ENCODE measurements around the gene NTN4. TPM values are rescaled to one million over a fixed set of nuclear protein-coding genes. Genes with fewer than 3 reads are reported as not detected.
A peak's percentile ranks its signal among the peaks of the same experiment; 100 is the strongest.
"Not testable (repeated sequence)": the region's sequence is repeated elsewhere in the genome, so short reads cannot be mapped to it uniquely, and the experiment has no call there.

The NTN4 gene
- total RNA-seq, 1 donor = 135 TPM

GRCh38 chr12:95672166-95672565, 118.4 kb downstream of the NTN4 start:
- no peak for DNase-seq (ENCODE audit: low read depth)
- no peak overlapping the region for H3K4me3 ChIP-seq (ENCODE audit: low read depth, low read length)
- no peak for TF ChIP-seq CTCF (IDR thresholded peaks at IDR 0.05; ENCODE audit: insufficient read depth, low read depth, low read length)

- no peak for DNase-seq (ENCODE audit: low read depth)
- TF ChIP-seq CTCF (IDR thresholded peaks at IDR 0.05; ENCODE audit: insufficient read depth, low read depth, low read length) = no peak
- no peak overlapping the region for H3K4me3 ChIP-seq (ENCODE audit: low read depth, low read length)
Observed at GRCh38 chr12:95671265-95671664, 119.3 kb downstream of the NTN4 start.

- no peak for TF ChIP-seq CTCF (IDR thresholded peaks at IDR 0.05; ENCODE audit: insufficient read depth, low read depth, low read length)
- H3K4me3 ChIP-seq (ENCODE audit: low read depth, low read length) = no peak overlapping the region
- peak; percentile 22 for DNase-seq (ENCODE audit: low read depth)
Observed at GRCh38 chr12:95663525-95663924, 127.0 kb downstream of the NTN4 start.

GRCh38 chr12:95661360-95661759, 129.2 kb downstream of the NTN4 start:
- TF ChIP-seq CTCF (IDR thresholded peaks at IDR 0.05; ENCODE audit: insufficient read depth, low read depth, low read length) = no peak
- no peak overlapping the region for H3K4me3 ChIP-seq (ENCODE audit: low read depth, low read length)
- DNase-seq (ENCODE audit: low read depth) = no peak

- TF ChIP-seq CTCF (IDR thresholded peaks at IDR 0.05; ENCODE audit: insufficient read depth, low read depth, low read length) = no peak
- DNase-seq (ENCODE audit: low read depth) = no peak
- no peak overlapping the region for H3K4me3 ChIP-seq (ENCODE audit: low read depth, low read length)
Observed at GRCh38 chr12:95658386-95658785, 132.2 kb downstream of the NTN4 start.

GRCh38 chr12:95654665-95655064, 135.9 kb downstream of the NTN4 start:
- H3K4me3 ChIP-seq (ENCODE audit: low read depth, low read length); DNase-seq (ENCODE audit: low read depth): not testable (repeated sequence)

- TF ChIP-seq CTCF (IDR thresholded peaks at IDR 0.05; ENCODE audit: insufficient read depth, low read depth, low read length) = no peak
- H3K4me3 ChIP-seq (ENCODE audit: low read depth, low read length) = no peak overlapping the region
- peak; percentile 78 for DNase-seq (ENCODE audit: low read depth)
Observed at GRCh38 chr12:95653771-95654546, 136.6 kb downstream of the NTN4 start.

Data from fibroblast of villous mesenchyme (primary cell).